HK-2 (cell line): ENCODE data around the gene SLC25A24.
"Not testable (repeated sequence)": the region's sequence is repeated elsewhere in the genome, so short reads cannot be mapped to it uniquely, and the experiment has no call there.

ENCODE experiments used
- DNase-seq: peaks from one replicate; pipeline ENCODE4 v3.0.0-alpha.2; 2018; ENCODE audit not compliant: unreplicated experiment

The SLC25A24 gene

GRCh38 chr1:108140177-108140576 lies 60.0 kb downstream of the SLC25A24 start:
- no peak for DNase-seq

DNA sequence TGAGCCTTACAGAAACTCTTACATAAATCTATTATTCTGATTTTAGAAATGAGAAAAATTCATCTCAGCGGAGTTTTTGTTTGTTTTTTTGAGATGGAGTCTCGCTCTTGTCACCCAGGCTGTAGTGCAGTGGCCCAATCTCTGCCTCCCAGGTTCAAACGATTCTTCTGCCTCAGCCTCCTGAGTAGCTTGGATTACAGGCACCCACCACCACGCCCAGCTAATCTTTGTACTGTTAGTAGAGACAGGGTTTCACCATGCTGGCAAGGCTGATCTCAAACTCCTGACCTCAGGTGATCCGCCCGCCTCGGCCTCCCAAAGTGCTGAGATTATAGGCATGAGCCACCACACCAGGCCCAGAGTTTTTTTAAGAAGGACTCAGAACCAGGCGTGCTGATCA lies 60.6 kb downstream of the SLC25A24 start:
- not testable (repeated sequence) for DNase-seq

DNA sequence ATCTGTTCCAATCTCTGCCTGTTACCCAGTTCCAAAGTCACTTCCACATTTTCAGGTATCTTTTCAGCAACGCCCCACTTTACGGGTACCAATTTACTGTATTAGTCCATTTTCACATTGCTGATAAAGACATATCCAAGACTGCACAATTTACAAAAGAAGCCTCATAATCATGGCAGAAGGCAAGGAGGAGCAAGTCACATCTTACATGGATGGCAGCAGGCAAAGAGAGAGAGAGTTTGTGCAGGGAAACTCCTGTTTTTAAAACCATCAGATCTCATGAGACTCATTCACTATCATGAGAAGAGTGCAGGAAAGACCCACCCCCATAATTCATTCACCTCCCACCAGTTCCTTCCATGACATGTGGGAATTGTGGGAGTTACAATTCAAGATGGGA lies 67.0 kb downstream of the SLC25A24 start:
- not testable (repeated sequence) for DNase-seq

- not testable (repeated sequence) for DNase-seq
Measured at GRCh38 chr1:108132367-108132766, 67.8 kb downstream of the SLC25A24 start.

DNA sequence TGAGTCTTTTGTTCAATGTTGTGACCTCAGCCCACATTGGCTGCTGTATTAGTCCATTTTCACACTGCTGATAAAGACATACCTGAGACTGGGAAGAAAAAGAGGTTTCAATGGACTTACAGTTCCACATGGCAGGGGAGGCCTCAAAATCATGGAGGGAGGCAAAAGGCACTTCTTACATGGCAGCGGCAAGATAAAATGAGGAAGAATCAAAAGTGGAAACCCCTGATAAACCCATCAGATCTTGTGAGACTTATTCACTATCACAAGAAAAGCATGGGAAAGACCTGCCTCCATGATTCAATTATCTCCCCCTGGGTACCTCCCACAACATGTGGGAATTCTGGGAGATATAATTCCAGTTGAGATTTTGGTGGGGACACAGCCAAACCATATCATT lies 68.9 kb downstream of the SLC25A24 start:
- DNase-seq, result not testable (repeated sequence)

GRCh38 chr1:108130794-108131193 lies 69.3 kb downstream of the SLC25A24 start:
- no peak for DNase-seq

DNA sequence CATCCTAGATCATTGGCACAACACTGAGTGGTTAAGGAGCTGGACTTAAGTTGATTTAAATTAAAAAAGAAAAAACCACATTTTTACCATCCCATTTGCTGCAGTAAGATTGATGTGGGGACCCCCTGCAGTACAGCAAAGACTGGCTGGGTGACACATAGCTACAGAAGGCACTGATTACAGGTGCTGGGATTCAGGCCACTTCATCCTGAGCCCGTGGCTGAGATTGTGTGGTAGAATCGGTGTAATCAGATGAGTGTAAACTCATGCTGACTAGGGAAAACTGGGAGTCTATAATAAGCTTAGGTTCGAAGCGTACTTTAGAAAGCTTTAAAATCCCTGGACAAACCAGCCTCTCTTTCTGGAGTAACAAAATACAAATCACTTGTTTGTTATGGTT lies 70.1 kb downstream of the SLC25A24 start:
- DNase-seq, result no peak

GRCh38 chr1:108125312-108126138 lies 74.6 kb downstream of the SLC25A24 start:
- DNase-seq, result peak; percentile 66

- no peak for DNase-seq
Measured at GRCh38 chr1:108124622-108125311, 75.4 kb downstream of the SLC25A24 start.

GRCh38 chr1:108124023-108124422 lies 76.1 kb downstream of the SLC25A24 start:
- DNase-seq, result no peak

DNA sequence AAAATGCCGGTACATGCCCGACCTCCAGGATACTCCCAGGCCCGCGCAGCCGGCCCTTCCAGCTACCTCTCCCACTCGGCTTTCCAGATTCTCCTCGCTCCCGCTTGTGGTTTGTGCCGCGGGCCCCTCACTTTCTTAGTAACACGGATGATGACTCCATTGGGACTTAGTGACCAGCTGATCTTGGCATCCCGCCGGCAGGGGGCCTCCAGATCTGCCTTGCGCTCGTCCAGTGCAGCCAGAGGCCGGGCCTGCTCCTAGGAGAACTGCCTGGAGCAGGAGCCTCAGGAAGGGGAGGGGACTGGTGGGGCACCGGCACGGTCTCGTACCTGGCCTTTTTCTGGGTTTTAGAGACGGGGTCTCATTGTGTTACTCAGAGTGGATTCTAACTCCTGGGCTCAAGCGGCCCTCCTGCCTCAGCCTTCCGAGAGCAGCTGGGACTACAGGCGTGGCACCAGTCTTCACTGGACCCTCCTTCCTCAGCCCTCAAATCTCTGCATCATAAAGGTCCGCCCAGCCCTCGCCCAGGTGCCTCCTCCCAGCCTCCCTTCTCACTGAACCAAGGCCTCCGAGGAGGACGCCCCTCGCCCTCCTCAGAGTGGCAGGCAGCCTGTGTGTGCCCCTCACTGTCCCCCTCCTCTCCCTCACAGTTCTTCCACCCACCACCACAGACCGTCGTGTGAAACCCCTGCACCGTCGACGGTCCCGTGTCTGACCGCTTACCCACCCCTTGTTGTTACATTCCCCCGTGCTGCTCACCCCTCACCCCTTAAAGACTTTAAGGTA lies 78.6 kb downstream of the SLC25A24 start:
- no peak for DNase-seq

DNA sequence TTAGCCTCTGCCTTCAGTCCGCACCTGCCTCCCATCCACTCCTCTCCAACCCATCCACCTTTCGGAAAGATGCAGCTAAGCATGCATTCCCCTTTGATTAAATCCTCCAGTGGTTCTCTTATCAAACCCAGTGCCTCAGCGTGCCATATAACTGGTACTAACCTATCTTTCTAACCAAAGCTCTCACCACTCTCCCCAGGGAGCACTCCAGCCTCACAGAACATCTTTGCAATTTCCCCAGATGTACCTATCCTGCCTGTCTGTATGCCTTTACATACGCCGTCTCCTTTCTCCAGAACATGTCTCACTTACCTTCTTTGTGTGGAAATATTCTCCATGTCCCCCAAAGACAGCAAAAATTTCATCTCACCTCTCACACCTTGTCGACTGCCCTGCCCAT lies 80.0 kb downstream of the SLC25A24 start:
- DNase-seq, result no peak

DNA sequence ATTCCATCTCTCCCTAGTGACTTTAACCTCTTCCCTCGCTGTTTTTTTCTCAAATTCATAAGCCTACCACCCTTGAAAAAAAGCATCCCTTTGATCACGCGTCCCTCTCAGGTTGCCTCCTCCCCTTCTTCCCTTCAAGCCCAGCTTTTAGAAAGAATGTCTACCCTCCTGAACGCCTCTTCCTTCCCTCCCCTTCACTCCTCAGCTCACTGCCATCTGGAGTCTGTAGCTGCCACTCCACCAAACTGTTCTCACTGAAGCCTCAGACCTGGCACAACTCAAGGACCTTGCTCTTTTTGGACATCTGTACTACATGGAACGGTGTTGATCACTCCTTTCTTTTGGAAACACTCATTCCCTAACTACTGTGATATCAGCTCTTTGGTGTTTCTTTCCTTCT lies 80.6 kb downstream of the SLC25A24 start:
- DNase-seq, result no peak

- DNase-seq, result peak; percentile 18
Measured at GRCh38 chr1:108117945-108118902, 81.9 kb downstream of the SLC25A24 start.

GRCh38 chr1:108117237-108117636 lies 82.9 kb downstream of the SLC25A24 start:
- no peak for DNase-seq

- no peak for DNase-seq
Measured at GRCh38 chr1:108114033-108114599, 86.0 kb downstream of the SLC25A24 start.

GRCh38 chr1:108113496-108113895 lies 86.6 kb downstream of the SLC25A24 start:
- DNase-seq, result no peak

GRCh38 chr1:108109295-108109973 lies 90.7 kb downstream of the SLC25A24 start:
- DNase-seq, result no peak

GRCh38 chr1:108108119-108108518 lies 92.0 kb downstream of the SLC25A24 start:
- DNase-seq, result no peak

GRCh38 chr1:108107658-108108057 lies 92.5 kb downstream of the SLC25A24 start:
- DNase-seq, result peak; percentile 30
